Caco-2 (cell line): ENCODE measurements around the gene ASPG. TPM values are rescaled to one million over a fixed set of nuclear protein-coding genes. Genes with fewer than 3 reads are reported as not detected.

Experiments used
- BruUV-seq: library from RNA; stranded (reverse); fragments of 400-500 nt; replicated peaks from 2 replicates; lab custom pipeline; 2021; lab: Mats Ljungman, UMichigan
- CTCF ChIA-PET: fragments of 300-600 bp; sonication (Branson Sonifier 250); formaldehyde crosslinking; loops from one replicate; lab custom pipeline; 2022; ENCODE audit warnings: antibody characterized with exemption; lab: Charles Lee
- POLR2A ChIA-PET: fragments of 300-600 bp; sonication (Branson Sonifier 250); formaldehyde crosslinking; loops from one replicate; lab custom pipeline; 2022; ENCODE audit warnings: antibody characterized with exemption; lab: Charles Lee
- DNase-seq, 2 experiments: peaks; one replicate each; pipeline versions ENCODE4 v3.0.0 to v3.0.0-alpha.2; 2020 to 2022
- H3K27me3 ChIP-seq: replicated peaks from 2 replicates; pipeline ENCODE4 v1.6.0; 2011; ENCODE audit warnings: low read length; ENCODE audit not compliant: control insufficient read depth, insufficient read depth
- H3K36me3 ChIP-seq: 2 replicates; pipeline ENCODE4 v1.5.1; 2011; ENCODE audit warnings: low read length; ENCODE audit not compliant: control insufficient read depth, insufficient read depth
- H3K4me1 ChIP-seq: fragments of 250-450 bp; sonication (Bioruptor Pico); 2 replicates; pipeline ENCODE4 v1.5.1; 2020; ENCODE audit warnings: mild to moderate bottlenecking
- H3K4me3 ChIP-seq: 2 replicates; pipeline ENCODE4 v1.5.1; 2011; ENCODE audit warnings: low read depth, mild to moderate bottlenecking, control low read depth, low read length
- H3K9me3 ChIP-seq: fragments of 250-450 bp; sonication (Bioruptor Pico); 2 replicates; pipeline ENCODE4 v1.5.1; 2020; ENCODE audit warnings: mild to moderate bottlenecking, moderate library complexity
- H3K27ac Mint-ChIP-seq: one replicate; pipeline ENCODE4 v1.8.0; 2022; ENCODE audit warnings: mixed read lengths; ENCODE audit not compliant: unreplicated experiment
- H3K27me3 Mint-ChIP-seq: one replicate; pipeline ENCODE4 v1.8.0; 2022; ENCODE audit warnings: mixed read lengths; ENCODE audit not compliant: insufficient read depth, unreplicated experiment
- H3K36me3 Mint-ChIP-seq: one replicate; pipeline ENCODE4 v1.8.0; 2022; ENCODE audit warnings: mild to moderate bottlenecking, mixed read lengths; ENCODE audit not compliant: insufficient read depth, unreplicated experiment
- H3K4me1 Mint-ChIP-seq: one replicate; pipeline ENCODE4 v1.8.0; 2022; ENCODE audit warnings: low read depth, mixed read lengths; ENCODE audit not compliant: unreplicated experiment
- H3K4me3 Mint-ChIP-seq: one replicate; pipeline ENCODE4 v1.8.0; 2022; ENCODE audit warnings: mild to moderate bottlenecking, moderate library complexity, mixed read lengths; ENCODE audit not compliant: unreplicated experiment
- H3K9me3 Mint-ChIP-seq: one replicate; pipeline ENCODE4 v1.8.0; 2022; ENCODE audit warnings: mixed read lengths; ENCODE audit not compliant: unreplicated experiment
- intact Hi-C: fragments of 100-400 bp; cut with micrococcal nuclease; formaldehyde crosslinking; loops from one replicate; pipeline ENCODE4 v1.10.0; 2022; ENCODE audit not compliant: unreplicated experiment
- total RNA-seq: library from RNA; stranded (reverse); gene quantifications from 2 replicates; pipeline ENCODE4 v1.2.3, GENCODE V29; 2022
- TF ChIP-seq, protein P1 (sequence below), 2 experiments: fragments of 200-600 bp in 1 of 2; IDR thresholded peaks; 1 replicate in 1 of 2; 2 replicates in 1 of 2; pipeline versions ENCODE4 v1.5.1 to v1.8.0; 2011 to 2022; ENCODE audit warnings: antibody characterized with exemption in 1 of 2, control low read depth in 1 of 2, inconsistent platforms in 1 of 2, low read depth in 1 of 2, low read length in 1 of 2, mild to moderate bottlenecking in 1 of 2, moderate library complexity in 1 of 2; ENCODE audit not compliant: insufficient read depth in 1 of 2, severe bottlenecking in 1 of 2, unreplicated experiment in 1 of 2

ASPG gene
- total RNA-seq, 1 experiment from 2014 or later = not detected

DNA sequence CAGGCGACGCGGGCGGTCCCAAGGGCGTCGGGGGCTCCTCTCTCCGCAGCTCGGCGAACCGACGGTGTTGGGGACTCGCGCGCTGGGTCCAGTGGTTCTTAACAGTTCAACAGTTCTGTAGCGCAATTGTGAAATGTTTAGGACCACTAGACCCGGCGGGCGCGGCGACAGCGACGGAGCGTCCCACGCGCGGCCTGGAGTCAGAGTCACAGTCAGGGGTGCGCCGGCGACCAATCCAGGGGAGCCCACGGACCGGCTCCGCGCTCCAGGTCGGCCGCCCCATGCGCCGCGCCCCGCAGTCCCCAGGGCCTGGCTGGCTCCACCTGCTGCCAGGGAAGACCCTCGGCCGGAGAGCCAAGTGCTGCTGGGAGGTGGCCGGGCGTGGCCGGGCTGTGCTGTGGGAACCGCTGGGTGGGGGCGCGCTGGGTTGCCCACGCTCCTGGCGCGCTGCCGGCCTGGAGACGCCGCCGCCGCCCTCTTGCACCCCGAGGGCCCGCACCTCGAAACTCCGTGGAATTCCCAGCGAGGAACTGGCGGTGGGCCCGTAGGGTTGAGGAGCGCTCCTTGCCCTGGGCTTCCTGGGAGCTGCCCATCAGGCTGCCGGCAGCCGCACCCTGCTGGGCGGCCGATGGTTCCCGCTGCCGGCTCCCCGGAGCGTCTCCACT lies 32.0 kb downstream of the ASPG start:
- peak overlapping the region; percentile 56 for H3K4me3 ChIP-seq
- H3K36me3 ChIP-seq = no peaks in the 10 kb centered on the region
- H3K9me3 Mint-ChIP-seq = peaks cover 4% of the 10 kb centered on the region
- peak in 1 of 2 experiments; percentile 22 for DNase-seq
- H3K36me3 Mint-ChIP-seq = no peaks in the 10 kb centered on the region
- POLR2A ChIA-PET = interaction anchor here (0.6 kb wide), 2 partner anchors 571 to 903 kb away, joined by 4 read pairs; no protein-coding TSS in a partner anchor
- no TSS peak for BruUV-seq
- no peak overlapping the region for H3K27ac Mint-ChIP-seq
- no peaks in the 10 kb centered on the region for H3K27me3 Mint-ChIP-seq
- intact Hi-C loops = no loop called here
- peak overlapping the region; percentile 65 for H3K4me3 Mint-ChIP-seq
- no peaks in the 10 kb centered on the region for H3K9me3 ChIP-seq
- CTCF ChIA-PET = interaction anchor here (0.6 to 3.1 kb wide), 4 partner anchors 21 to 1677 kb away, joined by 4 to 9 read pairs (median 6); no protein-coding TSS in a partner anchor
- TF ChIP-seq, protein P1, sequence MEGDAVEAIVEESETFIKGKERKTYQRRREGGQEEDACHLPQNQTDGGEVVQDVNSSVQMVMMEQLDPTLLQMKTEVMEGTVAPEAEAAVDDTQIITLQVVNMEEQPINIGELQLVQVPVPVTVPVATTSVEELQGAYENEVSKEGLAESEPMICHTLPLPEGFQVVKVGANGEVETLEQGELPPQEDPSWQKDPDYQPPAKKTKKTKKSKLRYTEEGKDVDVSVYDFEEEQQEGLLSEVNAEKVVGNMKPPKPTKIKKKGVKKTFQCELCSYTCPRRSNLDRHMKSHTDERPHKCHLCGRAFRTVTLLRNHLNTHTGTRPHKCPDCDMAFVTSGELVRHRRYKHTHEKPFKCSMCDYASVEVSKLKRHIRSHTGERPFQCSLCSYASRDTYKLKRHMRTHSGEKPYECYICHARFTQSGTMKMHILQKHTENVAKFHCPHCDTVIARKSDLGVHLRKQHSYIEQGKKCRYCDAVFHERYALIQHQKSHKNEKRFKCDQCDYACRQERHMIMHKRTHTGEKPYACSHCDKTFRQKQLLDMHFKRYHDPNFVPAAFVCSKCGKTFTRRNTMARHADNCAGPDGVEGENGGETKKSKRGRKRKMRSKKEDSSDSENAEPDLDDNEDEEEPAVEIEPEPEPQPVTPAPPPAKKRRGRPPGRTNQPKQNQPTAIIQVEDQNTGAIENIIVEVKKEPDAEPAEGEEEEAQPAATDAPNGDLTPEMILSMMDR (IDR thresholded peaks at IDR 0.05; ENCODE audit: insufficient read depth in 1 of 2, low read depth in 1 of 2, low read length in 1 of 2, severe bottlenecking in 1 of 2, unreplicated experiment in 1 of 2) = no peak
- peaks cover 13% of the 10 kb centered on the region for H3K4me1 ChIP-seq
- no peaks in the 10 kb centered on the region for H3K4me1 Mint-ChIP-seq
- no peaks in the 10 kb centered on the region for H3K27me3 ChIP-seq

DNA sequence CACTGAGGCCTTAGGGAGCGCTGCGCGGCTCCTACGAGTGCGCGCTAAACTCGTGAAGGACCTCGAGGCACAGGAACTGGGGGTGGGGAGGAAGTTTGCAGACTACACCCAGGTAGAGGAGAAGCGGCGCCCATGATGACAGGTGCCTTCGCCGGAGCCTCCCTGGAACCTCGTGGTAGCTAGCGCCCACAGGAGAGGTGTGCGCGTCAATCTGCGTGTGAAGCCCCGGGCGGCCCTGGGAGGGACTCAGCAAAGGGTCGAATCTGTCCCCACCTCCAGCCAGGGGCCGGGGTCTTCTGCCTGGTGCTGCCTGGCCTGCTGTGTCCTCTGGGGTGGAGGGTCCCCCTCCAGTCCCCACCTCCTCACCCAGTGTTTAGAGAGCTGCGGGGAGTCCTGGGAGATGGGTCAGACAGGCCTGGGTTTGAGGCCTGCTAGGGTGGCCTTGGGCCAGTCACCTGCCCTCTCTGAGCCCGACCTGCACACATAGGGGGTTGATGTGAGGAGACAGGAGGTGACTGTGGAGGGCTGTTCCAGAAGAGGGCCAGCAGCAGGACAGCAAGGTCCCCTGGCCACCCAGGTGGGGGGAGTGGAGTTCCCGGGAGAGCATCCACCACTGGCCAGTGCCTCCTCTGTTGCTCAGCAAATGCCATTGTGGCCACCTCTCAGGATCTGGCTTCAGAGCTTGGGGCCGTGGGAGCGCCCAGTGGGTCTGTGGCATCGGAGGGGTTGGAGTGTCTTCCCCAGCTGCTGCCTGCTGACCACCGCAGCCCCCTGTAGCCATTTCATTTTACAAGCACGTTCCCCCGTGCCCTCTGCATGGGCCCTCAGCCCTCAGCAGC lies 32.7 kb downstream of the ASPG start:
- CTCF ChIA-PET = interaction anchor here (3.1 kb wide), 1 partner anchor 40 kb away, joined by 9 read pairs; no protein-coding TSS in a partner anchor
- Histone ChIP-seq H3K9me3 (no peaks in the 10 kb centered on the region), H3K27me3 (no peaks in the 10 kb centered on the region), H3K36me3 (no peaks in the 10 kb centered on the region), H3K4me1 (peaks cover 13% of the 10 kb centered on the region), H3K4me3 (no peak overlapping the region)
- H3K4me3 Mint-ChIP-seq = peak overlapping the region; percentile 19
- H3K27ac Mint-ChIP-seq = no peak overlapping the region
- TSS peak; percentile 69 for BruUV-seq
- TF ChIP-seq, protein P1 (IDR thresholded peaks at IDR 0.05; ENCODE audit: insufficient read depth in 1 of 2, low read depth in 1 of 2, low read length in 1 of 2, severe bottlenecking in 1 of 2, unreplicated experiment in 1 of 2) = no peak
- intact Hi-C loops = no loop called here
- DNase-seq = peak in 1 of 2 experiments; percentile 36
- peaks cover 9% of the 10 kb centered on the region for H3K9me3 Mint-ChIP-seq
- no peaks in the 10 kb centered on the region for H3K36me3 Mint-ChIP-seq
- no peaks in the 10 kb centered on the region for H3K27me3 Mint-ChIP-seq
- POLR2A ChIA-PET = no interaction called here
- no peaks in the 10 kb centered on the region for H3K4me1 Mint-ChIP-seq

DNA sequence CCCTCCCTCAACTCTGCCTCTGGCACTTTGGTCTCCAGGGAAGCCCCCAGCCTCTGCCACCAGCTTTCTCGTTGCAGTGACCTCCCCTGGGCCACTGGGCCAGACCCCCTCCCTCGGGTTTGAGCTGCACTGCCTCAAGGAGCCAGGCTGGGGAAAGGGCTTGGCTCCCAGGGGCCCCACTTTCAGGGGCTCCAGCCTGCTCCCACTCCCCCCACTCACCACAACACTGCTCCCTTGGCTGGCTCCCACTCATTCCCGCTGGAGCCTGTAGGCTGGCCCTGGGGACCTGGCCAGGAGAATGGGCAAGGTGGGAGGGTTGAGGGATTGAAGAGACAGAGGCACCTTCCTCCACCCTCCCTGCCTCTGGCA lies 33.6 kb downstream of the ASPG start:
- peaks cover 16% of the 10 kb centered on the region for H3K9me3 Mint-ChIP-seq
- H3K27ac Mint-ChIP-seq = no peak overlapping the region
- no TSS peak for BruUV-seq
- intact Hi-C loops = no loop called here
- peak overlapping the region; percentile 19 for H3K4me3 Mint-ChIP-seq
- no peaks in the 10 kb centered on the region for H3K36me3 ChIP-seq
- peaks cover 13% of the 10 kb centered on the region for H3K4me1 ChIP-seq
- ChIA-PET CTCF (no interaction called here), POLR2A (no interaction called here)
- DNase-seq = no peak
- peaks cover 5% of the 10 kb centered on the region for H3K9me3 ChIP-seq
- H3K27me3 ChIP-seq = no peaks in the 10 kb centered on the region
- no peak overlapping the region for H3K4me3 ChIP-seq
- TF ChIP-seq, protein P1 (IDR thresholded peaks at IDR 0.05; ENCODE audit: insufficient read depth in 1 of 2, low read depth in 1 of 2, low read length in 1 of 2, severe bottlenecking in 1 of 2, unreplicated experiment in 1 of 2) = no peak
- no peaks in the 10 kb centered on the region for H3K36me3 Mint-ChIP-seq
- no peaks in the 10 kb centered on the region for H3K4me1 Mint-ChIP-seq
- no peaks in the 10 kb centered on the region for H3K27me3 Mint-ChIP-seq
